NB4 (cell line): ENCODE data around the gene PIP5K1B.

Experiments
- CTCF ChIP-seq: IDR thresholded peaks from one replicate; pipeline ENCODE4 v1.5.1; 2012; ENCODE audit warnings: low read depth, low read length
- POLR2A ChIP-seq: IDR thresholded peaks from 2 replicates; pipeline ENCODE4 v1.6.1; 2011; ENCODE audit warnings: mild to moderate bottlenecking; ENCODE audit not compliant: insufficient read length; ENCODE audit errors: extremely low read depth

DNA sequence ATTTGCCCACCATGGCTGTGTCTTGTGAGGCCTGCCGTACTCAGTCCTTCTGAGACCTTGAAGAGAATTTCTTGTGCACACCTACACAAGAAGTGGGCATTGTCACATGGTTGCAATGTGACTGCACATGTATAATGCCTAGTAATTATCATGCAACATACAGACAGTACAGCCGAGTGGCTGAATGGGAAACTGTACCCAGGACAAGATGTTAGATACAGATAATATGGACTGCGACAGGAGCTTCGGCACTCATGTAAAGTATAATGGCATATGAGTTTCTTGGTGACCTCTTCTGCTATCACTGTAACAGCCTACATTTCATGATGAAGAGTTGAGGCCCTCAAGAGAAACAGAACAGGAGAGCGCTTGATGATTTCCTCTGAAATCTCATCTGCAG, 313.7 kb downstream of the PIP5K1B start:
- TF ChIP-seq POLR2A: no peak
- TF ChIP-seq CTCF: no peak
